BJ (cell line): ENCODE results near the gene NHLRC1. TPM values are rescaled to one million over a fixed set of nuclear protein-coding genes. Genes with fewer than 3 reads are reported as not detected.
"Not testable (repeated sequence)": the region's sequence is repeated elsewhere in the genome, so short reads cannot be mapped to it uniquely, and the experiment has no call there.

Experiments
- CTCF ChIA-PET: fragments of 350-600 bp; formaldehyde crosslinking; extraction: SDS; loops from one replicate; lab custom pipeline; 2021; ENCODE audit warnings: antibody characterized with exemption, inconsistent platforms; lab: Yijun Ruan, JAX
- POLR2A ChIA-PET: fragments of 300-600 bp; sonication (Branson Sonifier 250); formaldehyde crosslinking; extraction: SDS; loops from one replicate; lab custom pipeline; 2021; ENCODE audit warnings: antibody characterized with exemption; lab: Charles Lee
- DNase-seq: peaks from one replicate; pipeline ENCODE4 v3.0.0-alpha.2; 2011; ENCODE audit warnings: low read depth
- H3K27me3 ChIP-seq: 2 replicates; pipeline ENCODE4 v1.6.0; 2011; ENCODE audit warnings: low read length; ENCODE audit not compliant: control insufficient read depth, insufficient read depth
- H3K36me3 ChIP-seq: 2 replicates; pipeline ENCODE4 v1.5.1; 2011; ENCODE audit warnings: low read length; ENCODE audit not compliant: control insufficient read depth, insufficient read depth
- H3K4me3 ChIP-seq: 2 replicates; pipeline ENCODE4 v1.5.1; 2011; ENCODE audit warnings: low read depth, mild to moderate bottlenecking, control low read depth, low read length
- CTCF ChIP-seq: IDR thresholded peaks from 2 replicates; pipeline ENCODE4 v1.5.1; 2011; ENCODE audit warnings: low read depth, mild to moderate bottlenecking, control low read depth, inconsistent platforms, low read length, moderate library complexity; ENCODE audit not compliant: insufficient read depth
- polyA plus RNA-seq: library from polyadenylated mRNA; depleted of rRNA; stranded (reverse); fragments of >200 nt; gene quantifications from 2 replicates; pipeline ENCODE4 v1.2.3, GENCODE V29; 2011

Gene NHLRC1
- polyA plus RNA-seq, 1 experiment = 1.7 TPM

- TF ChIP-seq CTCF = no peak
- POLR2A ChIA-PET = interaction anchor here (0.6 kb wide), 1 partner anchor 234 kb away, joined by 3 read pairs; no protein-coding TSS in a partner anchor
- Histone ChIP-seq H3K27me3 (no peaks in the 10 kb centered on the region), H3K36me3 (no peaks in the 10 kb centered on the region), H3K4me3 (peak within 1 kb of the TSS; percentile 93)
- peak; percentile 81 for DNase-seq
- CTCF ChIA-PET = interaction anchor here (1.5 to 2.2 kb wide), 2 partner anchors 8 to 14 kb away, joined by 3 to 5 read pairs; no protein-coding TSS in a partner anchor
Observed at GRCh38 chr6:18155150-18155863, 32.8 kb upstream of the NHLRC1 start, which contains the start of gene KDM1B. KDM1B (plus strand) TSS chr6:18155422; CDS start chr6:18159896, 4,474 bp downstream.

DNA sequence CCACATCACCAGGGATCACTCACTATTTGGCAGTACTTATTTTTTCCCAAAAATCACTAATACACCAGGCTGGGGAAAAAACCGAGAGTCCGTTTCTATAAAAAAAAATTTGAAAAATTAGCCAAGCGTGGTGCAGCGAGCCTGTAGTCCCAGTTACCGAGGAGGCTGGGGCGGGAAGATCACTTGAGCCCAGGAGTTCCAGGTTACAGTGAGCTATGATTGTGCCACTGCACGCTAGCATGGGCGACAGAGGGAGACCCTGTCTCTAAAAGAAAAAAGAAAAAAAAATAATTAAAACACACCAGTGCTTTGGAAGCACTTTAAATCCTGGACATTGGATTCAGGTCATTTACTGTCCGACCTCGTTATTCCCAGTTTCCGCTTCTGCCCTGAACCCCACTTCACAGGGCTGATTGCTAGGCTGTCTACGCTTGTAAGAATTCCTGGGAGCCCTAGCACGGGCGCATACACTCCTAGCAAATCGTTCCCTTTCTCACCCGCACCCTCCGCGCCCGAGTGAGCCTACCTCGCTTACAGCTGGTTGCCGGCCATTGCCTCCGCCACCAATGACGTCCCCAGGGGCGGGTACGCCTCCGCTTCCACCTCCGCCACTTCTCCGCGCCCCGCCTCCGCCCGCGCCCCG, 32.2 kb upstream of the NHLRC1 start, which contains the start of gene TPMT:
Gene TPMT, minus strand, starts transcription at position 571 of the 643 bp plus-strand sequence. CDS start 5,950 bp downstream, outside the sequence.
- no peak for DNase-seq
- ChIA-PET POLR2A (interaction anchor here (0.6 kb wide), 1 partner anchor 235 kb away, joined by 3 read pairs; no protein-coding TSS in a partner anchor), CTCF (interaction anchor here (2.2 kb wide), 1 partner anchor 13 kb away, joined by 5 read pairs; no protein-coding TSS in a partner anchor)
- Histone ChIP-seq H3K27me3 (no peaks in the 10 kb centered on the region), H3K4me3 (peak within 1 kb of the TSS; percentile 93), H3K36me3 (no peaks in the 10 kb centered on the region)
- TF ChIP-seq CTCF = no peak

- CTCF ChIA-PET = no interaction called here
- TF ChIP-seq CTCF = no peak
- DNase-seq = no peak
- POLR2A ChIA-PET = no interaction called here
- Histone ChIP-seq H3K4me3 (no peak overlapping the region), H3K36me3 (no peaks in the 10 kb centered on the region), H3K27me3 (no peaks in the 10 kb centered on the region)
Observed at GRCh38 chr6:18153311-18153703, 30.8 kb upstream of the NHLRC1 start.

DNA sequence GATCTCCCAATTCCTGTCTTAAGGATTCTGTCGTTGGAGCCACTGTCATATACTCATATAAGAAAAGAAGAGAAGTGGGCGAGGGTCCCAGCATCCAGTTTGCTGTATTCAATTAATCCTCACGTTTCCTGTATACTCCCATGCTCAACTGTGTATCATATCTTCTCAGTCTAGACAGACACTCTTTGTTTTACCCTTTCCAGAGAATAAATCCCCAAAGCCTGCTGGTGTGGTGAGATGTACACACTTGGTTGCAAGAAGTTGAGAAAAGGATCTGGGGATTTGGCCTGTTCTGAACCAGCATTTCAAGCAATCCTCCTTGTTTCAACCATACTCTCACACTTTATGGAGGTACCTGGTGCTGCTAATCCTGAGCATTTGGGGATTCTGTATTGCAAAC, 29.3 kb upstream of the NHLRC1 start:
- no peak overlapping the region for H3K4me3 ChIP-seq
- POLR2A ChIA-PET = no interaction called here
- no peak for TF ChIP-seq CTCF
- H3K27me3 ChIP-seq = no peaks in the 10 kb centered on the region
- DNase-seq = no peak
- H3K36me3 ChIP-seq = no peaks in the 10 kb centered on the region
- CTCF ChIA-PET = no interaction called here

DNA sequence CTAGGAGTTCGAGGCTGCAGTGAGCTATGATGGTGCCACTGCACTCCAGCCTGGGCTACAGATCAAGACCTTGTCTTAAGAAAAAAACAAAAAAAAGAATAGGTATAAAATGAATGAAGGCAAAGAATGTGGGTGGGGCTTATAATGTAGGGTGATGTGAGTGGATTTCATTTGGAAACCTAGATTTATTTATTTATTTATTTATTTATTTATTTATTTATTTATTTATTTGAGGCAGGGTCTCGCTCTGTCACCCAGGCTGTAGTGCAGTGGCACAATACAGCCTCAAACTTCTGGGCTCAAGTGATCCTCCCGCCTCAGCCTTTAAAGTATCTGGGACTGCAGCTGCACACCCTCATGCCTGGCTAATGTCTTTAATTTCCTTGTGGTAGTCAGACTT, 28.9 kb upstream of the NHLRC1 start:
- DNase-seq, H3K27me3 ChIP-seq, CTCF ChIA-PET, H3K4me3 ChIP-seq, H3K36me3 ChIP-seq, POLR2A ChIA-PET: not testable (repeated sequence)
